Umbilical cord (tissue), 2 donors: ENCODE data around the gene ALOX5AP. TPM values are rescaled to one million over a fixed set of nuclear protein-coding genes. Genes with fewer than 3 reads are reported as not detected.

Source experiments
- DNase-seq: peaks from one replicate; pipeline ENCODE4 v3.0.0-alpha.2; 2015; ENCODE audit warnings: low spot score
- total RNA-seq: library from RNA; depleted of rRNA; stranded (reverse); fragments of >200 nt; gene quantifications from one replicate; pipeline ENCODE4 v1.2.3, GENCODE V29; 2014; ENCODE audit warnings: low replicate concordance; ENCODE audit not compliant: insufficient read depth

Gene ALOX5AP
- total RNA-seq, 1 donor from 2014 or later, result 10.1 TPM

DNA sequence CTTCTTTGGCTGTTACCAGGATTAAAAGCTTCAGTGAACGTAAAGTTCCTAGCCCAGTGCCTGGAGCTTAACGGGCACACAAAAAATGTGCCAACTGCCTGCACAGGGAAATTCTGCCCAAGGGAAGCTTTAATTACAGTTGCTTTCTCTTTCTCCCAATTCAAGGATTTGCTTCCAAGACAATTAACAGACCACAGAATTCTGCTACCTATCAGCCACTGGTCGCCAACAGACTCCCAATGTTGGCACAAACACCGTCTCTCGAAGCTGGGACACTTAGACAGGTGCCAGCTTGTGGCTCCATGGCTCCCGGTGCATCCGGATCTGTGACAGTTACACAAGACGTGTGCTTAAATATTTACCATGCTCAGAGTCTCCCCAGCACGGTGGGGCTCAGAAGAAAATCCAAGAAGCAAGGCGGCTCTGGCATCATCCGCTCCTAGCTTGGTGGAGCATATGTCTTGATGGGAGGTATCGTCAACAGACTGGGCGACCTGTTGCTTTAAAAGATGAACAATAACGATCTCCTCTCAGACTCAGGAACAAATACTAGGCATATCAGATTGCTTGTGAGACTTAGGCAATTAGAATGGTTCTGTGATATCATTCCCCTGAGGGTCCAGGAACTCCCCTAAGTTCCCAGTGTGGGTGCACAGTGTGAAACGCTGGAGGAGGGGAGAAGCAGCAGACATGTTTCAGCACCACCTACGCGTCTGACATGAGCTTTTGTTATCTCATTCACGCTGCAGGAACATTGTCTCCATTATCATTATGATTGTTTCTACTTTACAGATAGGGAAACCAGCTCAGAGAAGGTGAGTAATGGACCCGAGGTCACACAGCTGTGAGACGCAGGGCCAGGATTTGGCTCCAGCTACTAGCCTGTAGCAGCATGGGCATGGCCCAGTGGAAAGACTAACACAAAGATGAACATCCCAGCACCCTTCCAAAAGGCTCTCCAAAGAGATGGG, 61.6 kb downstream of the ALOX5AP start:
- no peak for DNase-seq

- DNase-seq, result no peak
These were observed 62.6 kb downstream of the ALOX5AP start for GRCh38 chr13:30797847-30798535.

DNA sequence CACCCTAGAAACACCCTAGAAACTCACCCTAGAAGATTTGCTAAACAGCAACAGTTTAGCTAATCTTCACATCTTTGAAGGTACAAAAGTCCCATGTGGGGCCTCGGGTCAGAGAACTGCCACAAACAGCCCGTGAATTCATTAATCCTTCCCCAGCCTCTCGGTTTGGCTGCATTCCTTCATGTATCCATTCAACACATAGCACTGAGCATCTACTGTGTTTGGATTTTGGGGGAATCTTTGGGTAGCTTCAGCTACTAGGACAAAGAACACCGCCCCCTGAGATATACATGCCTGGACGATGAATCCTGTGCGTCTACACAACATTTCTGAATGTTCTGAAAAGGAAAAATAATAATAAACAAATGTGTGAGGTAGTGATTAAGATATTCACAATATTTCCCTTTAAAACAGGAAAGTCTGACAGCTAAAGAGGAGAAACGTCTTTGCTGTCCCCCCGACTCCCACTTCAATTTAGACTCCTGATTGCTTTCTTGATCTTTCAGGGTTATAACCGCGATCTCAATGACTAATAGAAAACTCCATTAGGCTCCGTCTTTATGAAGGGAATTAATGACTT, 63.5 kb downstream of the ALOX5AP start:
- DNase-seq, result no peak

DNA sequence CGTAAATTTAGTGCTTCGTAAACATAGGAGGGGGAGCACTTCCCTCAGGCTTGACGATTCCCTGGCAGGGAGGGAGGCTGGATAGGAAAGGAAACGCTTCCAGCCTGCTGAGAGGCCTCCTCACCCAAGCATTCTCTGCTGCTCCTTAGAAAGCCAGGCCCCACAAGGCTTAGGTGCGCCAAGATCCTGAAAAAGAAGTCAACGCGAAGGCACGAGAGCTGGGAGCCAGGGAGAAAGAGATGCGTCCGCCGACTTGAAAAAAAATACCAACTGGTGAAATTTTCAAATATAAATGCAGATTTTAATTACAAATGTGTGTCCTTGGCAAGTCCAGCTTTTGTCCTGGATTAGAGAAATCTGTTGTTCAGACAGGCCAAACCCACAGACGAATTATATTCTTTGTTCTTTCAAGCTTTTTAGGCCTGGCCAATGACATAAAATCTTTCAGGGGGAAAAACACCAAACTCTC, 64.0 kb downstream of the ALOX5AP start:
- DNase-seq, result peak; percentile 20

DNA sequence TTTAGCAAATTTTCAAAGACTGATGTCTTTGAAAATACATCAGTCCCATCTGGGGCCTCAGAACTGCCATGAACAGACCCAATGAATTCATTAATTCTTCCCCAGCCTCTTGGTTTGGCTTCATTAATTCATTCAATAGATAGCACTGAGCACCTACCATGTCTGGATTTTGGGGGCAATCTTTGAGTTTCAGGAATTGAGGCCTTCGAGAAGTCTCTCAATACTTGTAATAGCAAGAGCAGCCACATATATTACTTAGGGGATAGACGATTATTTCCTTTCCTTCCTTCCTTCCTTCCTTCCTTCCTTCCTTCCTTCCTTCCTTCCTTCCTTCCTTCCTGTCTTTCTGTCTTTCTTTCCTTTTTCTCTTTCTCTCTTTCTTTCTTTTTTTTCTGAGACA, 64.8 kb downstream of the ALOX5AP start:
- no peak for DNase-seq

DNA sequence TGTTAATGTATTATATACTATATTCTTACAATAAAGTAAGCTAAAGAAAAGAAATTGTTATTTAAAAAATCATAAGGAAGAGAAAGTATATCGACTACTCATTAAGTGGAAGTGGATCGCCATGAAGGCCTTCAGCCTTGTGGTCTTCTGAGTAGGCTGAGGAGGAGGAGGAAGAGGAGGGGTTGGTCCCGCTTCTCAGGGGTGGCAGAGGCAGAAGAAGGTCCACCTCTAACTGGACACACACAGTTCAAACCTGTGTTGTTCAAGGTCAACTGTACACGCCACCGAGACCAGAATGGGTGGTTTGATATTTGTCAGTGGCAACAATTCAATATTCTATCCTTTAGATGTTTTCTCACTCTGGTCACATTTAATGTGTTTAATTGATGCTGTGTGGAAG, 67.2 kb downstream of the ALOX5AP start:
- DNase-seq, result no peak

DNA sequence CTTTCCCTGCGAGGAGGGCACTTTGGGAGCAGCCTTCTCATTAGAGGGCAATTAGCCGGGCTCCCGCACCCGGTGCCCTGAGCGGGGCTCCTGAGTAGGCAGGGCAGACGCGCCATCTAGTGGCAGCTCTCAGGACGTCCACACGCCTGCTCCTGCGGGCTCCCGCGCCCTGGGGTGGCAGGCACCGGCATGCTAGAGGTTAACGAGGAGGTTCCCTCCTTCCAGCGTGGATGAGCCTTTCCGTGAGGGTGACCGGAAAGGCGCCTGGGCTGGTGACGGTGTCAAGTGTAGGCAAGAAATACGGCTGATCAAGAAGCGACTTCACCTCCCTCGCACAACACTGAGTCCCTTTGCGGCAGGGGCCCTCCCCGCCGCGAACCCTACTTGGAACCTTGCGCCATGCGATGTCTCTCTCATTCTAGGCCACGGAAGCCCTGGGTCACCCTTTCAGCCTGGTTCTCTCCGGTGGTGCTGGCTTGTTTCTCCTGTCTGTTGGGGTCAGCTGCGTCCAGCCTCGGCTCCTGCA, 67.7 kb downstream of the ALOX5AP start:
- DNase-seq, result peak; percentile 77

DNA sequence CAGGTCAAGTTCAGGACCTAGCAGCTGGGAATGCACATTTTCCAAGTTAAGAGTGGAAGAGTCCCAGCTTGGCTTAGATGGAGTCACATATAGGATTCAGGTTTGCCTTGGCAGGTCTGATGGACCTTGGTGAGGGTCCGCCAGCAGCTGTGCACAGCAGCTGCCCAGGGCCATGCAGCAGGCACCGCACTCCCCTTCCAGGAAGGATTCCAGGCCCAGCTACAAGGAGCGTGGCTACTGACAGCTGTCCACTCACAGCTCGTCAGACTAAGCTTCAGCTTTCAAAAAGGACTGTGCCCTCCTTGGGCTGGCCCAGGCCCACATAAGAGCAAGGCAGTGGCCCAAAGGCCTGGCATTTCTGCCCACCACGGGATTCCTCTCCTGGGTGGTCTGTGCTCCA, 68.4 kb downstream of the ALOX5AP start:
- no peak for DNase-seq

DNA sequence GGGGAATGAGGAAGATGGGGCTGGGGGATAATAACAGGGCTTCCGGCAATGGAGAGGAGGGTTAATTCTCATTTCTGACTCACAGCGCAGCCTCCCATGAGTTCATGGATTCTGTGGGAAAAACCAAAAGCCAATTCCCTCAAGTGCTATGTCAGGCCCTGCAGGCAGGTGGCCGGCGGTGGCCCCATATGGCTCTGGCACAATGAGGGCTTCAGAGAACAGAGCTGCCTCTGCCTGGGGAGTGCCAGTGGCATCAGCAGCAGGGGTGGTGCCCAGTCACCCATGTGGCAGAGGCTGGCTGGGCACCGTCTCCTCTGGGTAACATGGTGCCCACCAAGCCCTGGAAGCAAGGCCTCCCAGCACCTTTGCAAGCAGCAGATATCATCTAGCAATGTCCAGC, 69.1 kb downstream of the ALOX5AP start:
- DNase-seq, result no peak

- DNase-seq, result no peak
These were observed 69.8 kb downstream of the ALOX5AP start for GRCh38 chr13:30805132-30805537.

- DNase-seq, result peak; percentile 69
These were observed 70.3 kb downstream of the ALOX5AP start for GRCh38 chr13:30805603-30806011.

DNA sequence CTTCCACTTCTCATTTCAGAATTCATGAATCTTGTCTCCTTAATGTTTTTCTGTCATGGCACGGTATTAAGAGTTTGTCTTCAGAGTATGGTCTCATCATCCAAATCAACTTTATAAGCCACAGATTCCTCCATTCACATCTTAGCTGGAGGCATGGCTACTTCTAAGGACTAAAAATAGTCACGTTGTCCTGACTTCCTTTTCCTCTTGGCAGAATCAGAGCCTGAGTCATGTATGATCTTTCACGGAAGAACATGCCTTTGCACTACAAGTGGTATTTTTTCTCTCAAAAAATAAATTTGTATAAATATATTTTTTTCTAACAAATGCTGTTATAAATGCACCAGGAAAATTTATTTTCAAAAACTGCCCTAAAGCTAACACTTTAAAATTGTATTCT, 71.4 kb downstream of the ALOX5AP start:
- peak; percentile 69 for DNase-seq

DNA sequence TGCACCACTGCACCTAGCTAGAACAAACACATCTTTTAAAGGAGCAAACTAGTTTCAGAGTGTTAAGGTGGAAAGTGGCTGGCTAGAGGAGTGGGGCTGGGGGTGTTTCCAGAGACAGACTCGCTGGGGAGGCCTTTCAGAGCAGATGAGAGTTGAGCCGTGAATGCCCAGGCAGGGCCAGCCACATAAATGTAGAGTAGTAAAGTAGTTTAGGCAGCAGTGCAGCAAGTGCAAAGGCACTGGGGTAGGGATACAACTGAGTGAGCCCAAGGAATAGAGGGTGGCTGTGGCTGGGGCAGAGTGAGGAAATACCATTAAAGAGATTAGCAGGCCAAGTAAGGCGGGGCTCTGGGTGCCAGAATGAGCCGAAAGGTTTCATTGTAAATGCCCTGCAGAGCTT, 72.0 kb downstream of the ALOX5AP start:
- no peak for DNase-seq

GRCh38 chr13:30808600-30808999, 73.3 kb downstream of the ALOX5AP start:
- DNase-seq, result no peak

DNA sequence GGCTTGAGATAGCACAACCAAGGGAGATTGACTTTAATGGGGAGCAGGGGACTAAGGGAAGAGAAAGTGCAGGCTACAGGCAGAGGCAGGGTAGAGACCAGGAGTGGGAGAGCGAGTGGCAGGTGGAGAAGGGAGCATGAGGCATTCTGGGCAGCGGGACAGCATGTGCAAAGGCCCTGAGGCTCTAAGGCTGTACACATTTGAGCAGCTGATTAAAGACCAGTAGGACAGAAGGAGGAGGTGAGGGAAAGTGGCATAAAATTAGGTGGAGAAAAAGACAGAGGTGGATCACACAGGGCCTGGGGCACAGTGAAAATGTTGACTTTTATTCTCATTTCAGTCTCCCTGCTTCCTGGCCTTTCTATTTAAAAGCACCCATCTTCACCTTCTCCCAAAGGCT, 74.4 kb downstream of the ALOX5AP start:
- DNase-seq, result no peak

GRCh38 chr13:30810261-30810701, 74.9 kb downstream of the ALOX5AP start:
- no peak for DNase-seq

- DNase-seq, result no peak
These were observed 75.5 kb downstream of the ALOX5AP start for GRCh38 chr13:30810801-30811200.

Other genes with a start within 250 kb of the ALOX5AP start
- gene USPL1, start 117.6 kb upstream of the ALOX5AP start, total RNA-seq, result 27.2 TPM
- gene MEDAG, start 170.7 kb downstream of the ALOX5AP start, total RNA-seq, result 61.2 TPM
- not detected for gene TEX26, start 197.1 kb downstream of the ALOX5AP start, total RNA-seq